ENCODE measurements around the gene HBD.

The HBD gene

GRCh38 chr11:5234381-5234834, at the start of gene HBD:
TSS of gene HBD (minus strand) at chr11:5234483. CDS start at chr11:5234433, 50 bp downstream.
- peak; percentile 30 to 35 for DNase-seq (ENCODE audit: low read depth in 2 of 2)
- H3K4me3 ChIP-seq (replicated peaks in 1 of 2; ENCODE audit: low read depth in 2 of 2, low read length in 2 of 2) = no peak within 1 kb of the TSS
- TF ChIP-seq CTCF (IDR thresholded peaks at IDR 0.05; ENCODE audit: low read depth, low read length) = no peak

GRCh38 chr11:5283882-5284281, 49.6 kb upstream of the HBD start:
- no peak overlapping the region for H3K4me3 ChIP-seq (replicated peaks in 1 of 2; ENCODE audit: low read depth in 2 of 2, low read length in 2 of 2)
- no peak for TF ChIP-seq CTCF (IDR thresholded peaks at IDR 0.05; ENCODE audit: low read depth, low read length)
- DNase-seq (ENCODE audit: low read depth in 2 of 2) = no peak

GRCh38 chr11:5283086-5283485, 48.8 kb upstream of the HBD start:
- no peak for TF ChIP-seq CTCF (IDR thresholded peaks at IDR 0.05; ENCODE audit: low read depth, low read length)
- no peak for DNase-seq (ENCODE audit: low read depth in 2 of 2)
- H3K4me3 ChIP-seq (replicated peaks in 1 of 2; ENCODE audit: low read depth in 2 of 2, low read length in 2 of 2) = no peak overlapping the region

- no peak overlapping the region for H3K4me3 ChIP-seq (replicated peaks in 1 of 2; ENCODE audit: low read depth in 2 of 2, low read length in 2 of 2)
- DNase-seq (ENCODE audit: low read depth in 2 of 2) = no peak
- TF ChIP-seq CTCF (IDR thresholded peaks at IDR 0.05; ENCODE audit: low read depth, low read length) = no peak
These were observed 48.3 kb upstream of the HBD start for GRCh38 chr11:5282628-5283027.

GRCh38 chr11:5281596-5281995, 47.3 kb upstream of the HBD start:
- no peak for DNase-seq (ENCODE audit: low read depth in 2 of 2)
- no peak overlapping the region for H3K4me3 ChIP-seq (replicated peaks in 1 of 2; ENCODE audit: low read depth in 2 of 2, low read length in 2 of 2)
- no peak for TF ChIP-seq CTCF (IDR thresholded peaks at IDR 0.05; ENCODE audit: low read depth, low read length)

GRCh38 chr11:5280582-5281102, 46.4 kb upstream of the HBD start:
- DNase-seq (ENCODE audit: low read depth in 2 of 2) = peak; percentile 96 to 100
- no peak overlapping the region for H3K4me3 ChIP-seq (replicated peaks in 1 of 2; ENCODE audit: low read depth in 2 of 2, low read length in 2 of 2)
- no peak for TF ChIP-seq CTCF (IDR thresholded peaks at IDR 0.05; ENCODE audit: low read depth, low read length)
